K562 (cell line): ENCODE measurements around the gene DUS1L. TPM values are rescaled to one million over a fixed set of nuclear protein-coding genes. Genes with fewer than 3 reads are reported as not detected.
A peak's percentile ranks its signal among the peaks of the same experiment; 100 is the strongest.

Experiments
- L3MBTL2 ChIP-seq: fragments of 450-650 bp; IDR thresholded peaks from 2 replicates; pipeline ENCODE4 v1.6.1; 2016; ENCODE audit warnings: mild to moderate bottlenecking, moderate library complexity
- PRPF4 ChIP-seq: fragments of 200-400 bp; formaldehyde crosslinking; IDR thresholded peaks from one replicate; pipeline ENCODE4 v1.6.1; 2017; ENCODE audit warnings: low read length, low read depth, mild to moderate bottlenecking; ENCODE audit not compliant: insufficient read depth, poor library complexity, severe bottlenecking
- SNIP1 ChIP-seq: fragments of 450-650 bp; IDR thresholded peaks from 2 replicates; pipeline ENCODE4 v1.7.1; 2017; ENCODE audit warnings: low read depth, mild to moderate bottlenecking
- polyA plus RNA-seq, 8 experiments: library from polyadenylated mRNA; depleted of rRNA in 4 of 8; stranded (reverse) in 5 of 8; unstranded in 3 of 8; fragments of >200 nt; fragmentation: Nextera tagmentation in 2 of 8; fragmentation: Illumina TruSeq in 1 of 8; extraction: Ambion mirVana in 2 of 8; extraction: Trizol in 1 of 8; gene quantifications; 2 replicates each; pipeline versions ENCODE4 v1.2.1 to v1.2.3, GENCODE V29; 2011 to 2014; ENCODE audit warnings: inconsistent platforms in 1 of 8, missing spikeins in 1 of 8
- total RNA-seq, 7 experiments: library from RNA; depleted of rRNA in 6 of 7; stranded (reverse); fragments of >200 nt in 6 of 7; fragmentation: Illumina TruSeq in 2 of 7; extraction: Trizol in 2 of 7; gene quantifications; 2 replicates each; pipeline versions ENCODE4 v1.2.1 to v1.2.3, GENCODE V29; 2011 to 2021; ENCODE audit warnings: low replicate concordance in 1 of 7
- TF ChIP-seq, protein P1 (sequence below): fragments of 450-650 bp; IDR thresholded peaks from 2 replicates; pipeline ENCODE4 v1.6.1; 2018; ENCODE audit not compliant: partially characterized antibody
- TF ChIP-seq, protein P2 (sequence below), 2 experiments: fragments of 450-650 bp; IDR thresholded peaks; 2 replicates each; pipeline ENCODE4 v1.6.1; 2018; ENCODE audit warnings: mild to moderate bottlenecking in 2 of 2, low read depth in 1 of 2; ENCODE audit not compliant: partially characterized antibody in 2 of 2
- TF ChIP-seq, protein P3 (sequence below), 2 experiments: fragments of 450-650 bp in 1 of 2; sonication (generic) in 1 of 2; formaldehyde crosslinking in 1 of 2; IDR thresholded peaks; 2 replicates each; pipeline versions ENCODE4 v1.7.1 to v1.9.0; 2016 to 2022; ENCODE audit warnings: inconsistent platforms in 1 of 2, mild to moderate bottlenecking in 1 of 2, missing genetic modification reagents in 1 of 2
- TF ChIP-seq, protein P4 (sequence below): fragments of 450-650 bp; IDR thresholded peaks from 2 replicates; pipeline ENCODE4 v1.6.1; 2016; ENCODE audit warnings: low read depth, mild to moderate bottlenecking, moderate library complexity

DUS1L gene
- total and polyA plus RNA-seq, 9 of the 15 experiments (the other 6 are each of a cell fraction or from before 2014, with no cell fraction given) = 7.8 to 210 (median 83.9) TPM

DNA sequence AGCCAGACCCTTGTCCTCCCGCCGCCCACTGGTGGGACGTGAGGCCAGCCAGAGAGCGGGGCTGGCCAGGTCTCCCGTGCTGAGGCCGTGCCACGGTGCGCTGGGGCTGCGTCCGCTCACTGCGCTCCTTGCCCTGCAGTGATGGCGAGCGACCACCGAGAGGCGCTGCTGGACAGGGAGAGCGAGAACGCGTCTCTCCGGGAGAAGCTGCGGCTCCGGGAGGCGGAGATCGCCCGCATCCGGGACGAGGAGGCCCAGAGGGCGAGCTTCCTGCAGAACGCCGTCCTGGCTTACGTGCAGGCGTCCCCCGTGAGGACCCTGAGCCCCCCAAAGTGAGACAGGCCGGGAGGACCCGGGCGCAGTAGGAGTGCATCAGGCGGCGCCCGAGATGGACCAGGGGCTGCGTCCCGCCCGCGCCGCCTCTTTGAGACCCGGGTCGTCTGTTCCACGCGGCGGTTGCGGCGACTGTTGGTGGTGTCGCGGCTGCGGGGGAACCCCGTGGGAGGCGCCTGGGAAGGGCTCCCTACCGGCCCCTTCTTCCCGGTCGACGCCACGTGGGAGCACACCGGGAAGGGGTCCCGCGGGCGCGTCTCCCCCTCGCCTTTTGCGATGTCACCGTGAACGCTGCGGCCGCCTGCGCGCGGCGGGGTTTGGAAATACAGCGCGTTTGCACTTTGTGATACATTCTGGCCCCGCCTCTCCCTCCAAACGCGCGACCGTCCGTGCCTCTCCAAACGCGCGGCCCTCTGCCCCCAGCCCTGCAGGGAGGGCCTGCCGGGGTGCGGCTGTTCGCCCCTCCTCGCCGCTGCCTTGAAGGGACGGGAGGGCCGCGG, 34.9 kb downstream of the DUS1L start (continued):
- TF ChIP-seq, protein P1, sequence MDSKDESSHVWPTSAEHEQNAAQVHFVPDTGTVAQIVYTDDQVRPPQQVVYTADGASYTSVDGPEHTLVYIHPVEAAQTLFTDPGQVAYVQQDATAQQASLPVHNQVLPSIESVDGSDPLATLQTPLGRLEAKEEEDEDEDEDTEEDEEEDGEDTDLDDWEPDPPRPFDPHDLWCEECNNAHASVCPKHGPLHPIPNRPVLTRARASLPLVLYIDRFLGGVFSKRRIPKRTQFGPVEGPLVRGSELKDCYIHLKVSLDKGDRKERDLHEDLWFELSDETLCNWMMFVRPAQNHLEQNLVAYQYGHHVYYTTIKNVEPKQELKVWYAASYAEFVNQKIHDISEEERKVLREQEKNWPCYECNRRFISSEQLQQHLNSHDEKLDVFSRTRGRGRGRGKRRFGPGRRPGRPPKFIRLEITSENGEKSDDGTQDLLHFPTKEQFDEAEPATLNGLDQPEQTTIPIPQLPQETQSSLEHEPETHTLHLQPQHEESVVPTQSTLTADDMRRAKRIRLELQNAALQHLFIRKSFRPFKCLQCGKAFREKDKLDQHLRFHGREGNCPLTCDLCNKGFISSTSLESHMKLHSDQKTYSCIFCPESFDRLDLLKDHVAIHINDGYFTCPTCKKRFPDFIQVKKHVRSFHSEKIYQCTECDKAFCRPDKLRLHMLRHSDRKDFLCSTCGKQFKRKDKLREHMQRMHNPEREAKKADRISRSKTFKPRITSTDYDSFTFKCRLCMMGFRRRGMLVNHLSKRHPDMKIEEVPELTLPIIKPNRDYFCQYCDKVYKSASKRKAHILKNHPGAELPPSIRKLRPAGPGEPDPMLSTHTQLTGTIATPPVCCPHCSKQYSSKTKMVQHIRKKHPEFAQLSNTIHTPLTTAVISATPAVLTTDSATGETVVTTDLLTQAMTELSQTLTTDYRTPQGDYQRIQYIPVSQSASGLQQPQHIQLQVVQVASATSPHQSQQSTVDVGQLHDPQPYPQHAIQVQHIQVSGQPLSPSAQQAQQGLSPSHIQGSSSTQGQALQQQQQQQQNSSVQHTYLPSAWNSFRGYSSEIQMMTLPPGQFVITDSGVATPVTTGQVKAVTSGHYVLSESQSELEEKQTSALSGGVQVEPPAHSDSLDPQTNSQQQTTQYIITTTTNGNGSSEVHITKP = no peak
- no peak for TF ChIP-seq SNIP1
- TF ChIP-seq PRPF4 = no peak
- TF ChIP-seq L3MBTL2 = peak; percentile 74
- TF ChIP-seq, protein P2, sequence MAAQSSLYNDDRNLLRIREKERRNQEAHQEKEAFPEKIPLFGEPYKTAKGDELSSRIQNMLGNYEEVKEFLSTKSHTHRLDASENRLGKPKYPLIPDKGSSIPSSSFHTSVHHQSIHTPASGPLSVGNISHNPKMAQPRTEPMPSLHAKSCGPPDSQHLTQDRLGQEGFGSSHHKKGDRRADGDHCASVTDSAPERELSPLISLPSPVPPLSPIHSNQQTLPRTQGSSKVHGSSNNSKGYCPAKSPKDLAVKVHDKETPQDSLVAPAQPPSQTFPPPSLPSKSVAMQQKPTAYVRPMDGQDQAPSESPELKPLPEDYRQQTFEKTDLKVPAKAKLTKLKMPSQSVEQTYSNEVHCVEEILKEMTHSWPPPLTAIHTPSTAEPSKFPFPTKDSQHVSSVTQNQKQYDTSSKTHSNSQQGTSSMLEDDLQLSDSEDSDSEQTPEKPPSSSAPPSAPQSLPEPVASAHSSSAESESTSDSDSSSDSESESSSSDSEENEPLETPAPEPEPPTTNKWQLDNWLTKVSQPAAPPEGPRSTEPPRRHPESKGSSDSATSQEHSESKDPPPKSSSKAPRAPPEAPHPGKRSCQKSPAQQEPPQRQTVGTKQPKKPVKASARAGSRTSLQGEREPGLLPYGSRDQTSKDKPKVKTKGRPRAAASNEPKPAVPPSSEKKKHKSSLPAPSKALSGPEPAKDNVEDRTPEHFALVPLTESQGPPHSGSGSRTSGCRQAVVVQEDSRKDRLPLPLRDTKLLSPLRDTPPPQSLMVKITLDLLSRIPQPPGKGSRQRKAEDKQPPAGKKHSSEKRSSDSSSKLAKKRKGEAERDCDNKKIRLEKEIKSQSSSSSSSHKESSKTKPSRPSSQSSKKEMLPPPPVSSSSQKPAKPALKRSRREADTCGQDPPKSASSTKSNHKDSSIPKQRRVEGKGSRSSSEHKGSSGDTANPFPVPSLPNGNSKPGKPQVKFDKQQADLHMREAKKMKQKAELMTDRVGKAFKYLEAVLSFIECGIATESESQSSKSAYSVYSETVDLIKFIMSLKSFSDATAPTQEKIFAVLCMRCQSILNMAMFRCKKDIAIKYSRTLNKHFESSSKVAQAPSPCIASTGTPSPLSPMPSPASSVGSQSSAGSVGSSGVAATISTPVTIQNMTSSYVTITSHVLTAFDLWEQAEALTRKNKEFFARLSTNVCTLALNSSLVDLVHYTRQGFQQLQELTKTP (IDR thresholded peaks at IDR 0.05; ENCODE audit: low read depth in 1 of 2, partially characterized antibody in 2 of 2) = no peak
- TF ChIP-seq, protein P3, sequence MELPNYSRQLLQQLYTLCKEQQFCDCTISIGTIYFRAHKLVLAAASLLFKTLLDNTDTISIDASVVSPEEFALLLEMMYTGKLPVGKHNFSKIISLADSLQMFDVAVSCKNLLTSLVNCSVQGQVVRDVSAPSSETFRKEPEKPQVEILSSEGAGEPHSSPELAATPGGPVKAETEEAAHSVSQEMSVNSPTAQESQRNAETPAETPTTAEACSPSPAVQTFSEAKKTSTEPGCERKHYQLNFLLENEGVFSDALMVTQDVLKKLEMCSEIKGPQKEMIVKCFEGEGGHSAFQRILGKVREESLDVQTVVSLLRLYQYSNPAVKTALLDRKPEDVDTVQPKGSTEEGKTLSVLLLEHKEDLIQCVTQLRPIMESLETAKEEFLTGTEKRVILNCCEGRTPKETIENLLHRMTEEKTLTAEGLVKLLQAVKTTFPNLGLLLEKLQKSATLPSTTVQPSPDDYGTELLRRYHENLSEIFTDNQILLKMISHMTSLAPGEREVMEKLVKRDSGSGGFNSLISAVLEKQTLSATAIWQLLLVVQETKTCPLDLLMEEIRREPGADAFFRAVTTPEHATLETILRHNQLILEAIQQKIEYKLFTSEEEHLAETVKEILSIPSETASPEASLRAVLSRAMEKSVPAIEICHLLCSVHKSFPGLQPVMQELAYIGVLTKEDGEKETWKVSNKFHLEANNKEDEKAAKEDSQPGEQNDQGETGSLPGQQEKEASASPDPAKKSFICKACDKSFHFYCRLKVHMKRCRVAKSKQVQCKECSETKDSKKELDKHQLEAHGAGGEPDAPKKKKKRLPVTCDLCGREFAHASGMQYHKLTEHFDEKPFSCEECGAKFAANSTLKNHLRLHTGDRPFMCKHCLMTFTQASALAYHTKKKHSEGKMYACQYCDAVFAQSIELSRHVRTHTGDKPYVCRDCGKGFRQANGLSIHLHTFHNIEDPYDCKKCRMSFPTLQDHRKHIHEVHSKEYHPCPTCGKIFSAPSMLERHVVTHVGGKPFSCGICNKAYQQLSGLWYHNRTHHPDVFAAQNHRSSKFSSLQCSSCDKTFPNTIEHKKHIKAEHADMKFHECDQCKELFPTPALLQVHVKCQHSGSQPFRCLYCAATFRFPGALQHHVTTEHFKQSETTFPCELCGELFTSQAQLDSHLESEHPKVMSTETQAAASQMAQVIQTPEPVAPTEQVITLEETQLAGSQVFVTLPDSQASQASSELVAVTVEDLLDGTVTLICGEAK (IDR thresholded peaks at IDR 0.05) = 0 out of 2 replicates have a peak, but pooled peaks have one; percentile 42
- TF ChIP-seq, protein P3 (CRISPR knock-in tag; IDR thresholded peaks at IDR 0.05) = no peak
- TF ChIP-seq, protein P4, sequence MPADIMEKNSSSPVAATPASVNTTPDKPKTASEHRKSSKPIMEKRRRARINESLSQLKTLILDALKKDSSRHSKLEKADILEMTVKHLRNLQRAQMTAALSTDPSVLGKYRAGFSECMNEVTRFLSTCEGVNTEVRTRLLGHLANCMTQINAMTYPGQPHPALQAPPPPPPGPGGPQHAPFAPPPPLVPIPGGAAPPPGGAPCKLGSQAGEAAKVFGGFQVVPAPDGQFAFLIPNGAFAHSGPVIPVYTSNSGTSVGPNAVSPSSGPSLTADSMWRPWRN = no peak
